ENCODE results near the gene KCNA4.
"Not testable (repeated sequence)": the region's sequence is repeated elsewhere in the genome, so short reads cannot be mapped to it uniquely, and the experiment has no call there.

KCNA4 gene

DNA sequence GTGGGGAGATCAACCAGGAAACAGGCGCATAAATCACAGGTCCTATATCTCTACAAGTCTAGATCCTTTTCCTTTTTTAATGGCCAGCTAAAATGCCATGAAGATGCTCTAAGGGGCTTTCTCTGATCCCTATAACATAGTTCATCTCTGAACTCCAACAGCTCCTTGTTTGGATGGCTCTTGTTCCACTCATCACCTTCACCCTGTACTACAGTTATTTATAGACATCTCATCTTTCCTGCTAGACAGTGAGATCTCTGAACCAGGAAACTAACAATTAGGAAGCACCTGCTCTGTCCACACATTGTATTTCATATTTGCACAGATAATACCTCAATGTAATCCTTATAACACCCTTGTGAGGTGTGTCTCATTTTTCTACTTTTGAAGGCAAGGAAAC lies 31.6 kb downstream of the KCNA4 start:
- H3K4me1 ChIP-seq (ENCODE audit: control insufficient read depth, insufficient read depth, low read length): no peaks in the 10 kb centered on the region
- no peaks in the 10 kb centered on the region for H3K36me3 ChIP-seq (ENCODE audit: control insufficient read depth, insufficient read depth, low read length)
- no peaks in the 10 kb centered on the region for H3K27me3 ChIP-seq (ENCODE audit: control insufficient read depth, insufficient read depth, low read length)
- no peaks in the 10 kb centered on the region for H3K9me3 ChIP-seq (ENCODE audit: control insufficient read depth, low read length)
- H3K4me3 ChIP-seq (ENCODE audit: low read length): no peak overlapping the region
- H3K9ac ChIP-seq (ENCODE audit: low read length): no peak overlapping the region

DNA sequence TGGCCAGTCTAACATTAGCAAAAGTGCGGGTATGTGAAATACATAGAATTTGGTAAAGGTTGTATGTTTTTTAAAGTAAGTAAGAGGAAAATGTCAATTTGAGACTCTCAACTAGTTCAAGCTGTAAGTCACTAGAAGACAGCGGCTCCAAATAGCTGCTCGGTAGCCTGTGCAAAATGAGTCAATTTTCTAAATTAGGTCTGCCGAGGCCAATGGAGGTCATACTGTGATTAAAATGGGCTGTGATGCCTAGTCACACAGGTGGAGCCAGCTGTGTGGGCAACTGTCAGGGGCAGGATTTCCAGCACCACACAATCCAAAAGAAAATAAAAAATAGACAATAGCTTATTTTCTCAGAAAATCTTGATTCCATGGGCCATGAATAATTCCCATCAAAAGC lies 32.3 kb downstream of the KCNA4 start:
- H3K4me3 ChIP-seq (ENCODE audit: low read length): no peak overlapping the region
- no peaks in the 10 kb centered on the region for H3K36me3 ChIP-seq (ENCODE audit: control insufficient read depth, insufficient read depth, low read length)
- no peaks in the 10 kb centered on the region for H3K9me3 ChIP-seq (ENCODE audit: control insufficient read depth, low read length)
- no peak overlapping the region for H3K9ac ChIP-seq (ENCODE audit: low read length)
- no peaks in the 10 kb centered on the region for H3K27me3 ChIP-seq (ENCODE audit: control insufficient read depth, insufficient read depth, low read length)
- no peaks in the 10 kb centered on the region for H3K4me1 ChIP-seq (ENCODE audit: control insufficient read depth, insufficient read depth, low read length)

DNA sequence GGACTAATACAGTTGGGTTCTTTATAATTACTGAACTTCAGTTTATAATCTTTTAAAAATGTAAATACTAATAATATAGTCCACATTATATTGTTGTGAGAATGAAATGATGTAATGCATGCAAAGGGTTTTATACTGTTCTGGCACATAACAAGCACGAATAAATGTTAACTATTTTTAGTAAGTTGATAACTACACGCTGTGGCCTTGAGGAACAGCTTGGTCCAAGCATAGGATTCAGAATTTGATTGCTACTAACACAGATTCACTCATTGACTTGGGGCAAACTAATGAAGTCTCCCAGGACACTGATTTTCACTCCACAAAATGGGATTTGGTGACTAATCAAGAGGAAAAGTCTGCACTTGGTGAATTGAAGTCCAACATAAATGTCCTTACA lies 38.3 kb downstream of the KCNA4 start:
- Histone ChIP-seq H3K9ac (ENCODE audit: low read length) (no peak overlapping the region), H3K4me1 (ENCODE audit: control insufficient read depth, insufficient read depth, low read length) (no peaks in the 10 kb centered on the region), H3K36me3 (ENCODE audit: control insufficient read depth, insufficient read depth, low read length) (no peaks in the 10 kb centered on the region), H3K9me3 (ENCODE audit: control insufficient read depth, low read length) (no peaks in the 10 kb centered on the region), H3K27me3 (ENCODE audit: control insufficient read depth, insufficient read depth, low read length) (no peaks in the 10 kb centered on the region), H3K4me3 (ENCODE audit: low read length) (no peak overlapping the region)

DNA sequence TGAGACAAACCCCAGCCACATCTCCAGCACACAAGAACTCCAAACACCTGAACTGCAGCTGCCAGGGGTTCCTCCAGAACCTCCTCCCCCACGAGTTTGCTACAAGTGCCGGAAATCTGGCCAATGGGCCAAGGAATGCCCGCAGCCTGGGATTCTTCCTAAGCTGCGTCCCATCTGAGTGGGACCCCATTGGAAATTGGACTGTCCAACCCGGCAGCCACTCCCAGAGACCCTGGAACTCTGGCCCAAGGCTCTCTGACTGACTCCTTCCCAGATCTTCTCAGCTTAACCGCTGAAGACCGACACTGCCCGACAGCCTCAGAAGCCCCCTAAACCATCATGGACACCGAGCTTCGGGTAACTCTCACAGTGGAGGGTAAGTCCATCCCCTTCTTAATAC lies 41.2 kb downstream of the KCNA4 start:
- not testable (repeated sequence) for H3K27me3 ChIP-seq (ENCODE audit: control insufficient read depth, insufficient read depth, low read length); H3K9me3 ChIP-seq (ENCODE audit: control insufficient read depth, low read length); H3K4me3 ChIP-seq (ENCODE audit: low read length); H3K4me1 ChIP-seq (ENCODE audit: control insufficient read depth, insufficient read depth, low read length); H3K9ac ChIP-seq (ENCODE audit: low read length); H3K36me3 ChIP-seq (ENCODE audit: control insufficient read depth, insufficient read depth, low read length)

DNA sequence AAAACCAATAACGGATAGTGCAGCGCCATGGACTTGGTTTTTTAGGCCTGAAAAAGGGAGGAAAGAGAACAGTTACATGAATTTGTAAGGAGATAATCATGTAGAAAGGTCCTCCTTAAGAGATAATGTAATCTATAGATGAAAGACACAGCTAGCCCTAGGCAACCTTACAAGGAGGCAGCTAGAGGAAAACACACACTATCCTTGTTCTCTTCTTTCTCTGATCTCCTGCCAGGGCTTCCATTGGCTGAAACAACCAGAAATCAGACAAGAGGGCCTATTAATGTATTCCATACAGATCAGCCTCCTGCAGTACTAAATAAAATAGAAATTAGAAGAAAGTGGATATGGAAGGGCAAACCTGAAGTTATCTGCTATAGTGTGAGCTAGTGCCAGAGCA lies 53.0 kb downstream of the KCNA4 start:
- Histone ChIP-seq H3K4me3 (ENCODE audit: low read length) (no peak overlapping the region), H3K9ac (ENCODE audit: low read length) (no peak overlapping the region), H3K36me3 (ENCODE audit: control insufficient read depth, insufficient read depth, low read length) (no peaks in the 10 kb centered on the region), H3K27me3 (ENCODE audit: control insufficient read depth, insufficient read depth, low read length) (no peaks in the 10 kb centered on the region), H3K9me3 (ENCODE audit: control insufficient read depth, low read length) (no peaks in the 10 kb centered on the region), H3K4me1 (ENCODE audit: control insufficient read depth, insufficient read depth, low read length) (no peaks in the 10 kb centered on the region)

DNA sequence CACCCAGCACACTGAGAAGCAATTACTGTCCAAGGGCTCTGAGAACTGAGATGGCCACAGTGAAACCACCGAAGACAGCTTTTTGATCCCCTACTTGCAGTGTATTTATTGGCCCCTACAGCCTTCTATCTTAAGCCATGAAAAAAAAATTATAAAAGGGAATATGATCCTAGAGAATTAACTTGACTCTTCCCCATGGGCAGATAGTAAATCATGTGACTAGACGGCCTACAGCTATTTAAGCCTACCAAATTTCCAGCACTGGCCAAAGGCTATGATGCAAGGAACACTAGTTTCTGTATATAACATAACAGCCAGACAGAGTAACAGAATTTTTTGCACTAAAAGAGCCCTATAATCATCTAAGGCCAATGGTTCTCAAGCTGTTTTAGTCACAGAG lies 53.8 kb downstream of the KCNA4 start:
- H3K9ac ChIP-seq (ENCODE audit: low read length): no peak overlapping the region
- H3K4me1 ChIP-seq (ENCODE audit: control insufficient read depth, insufficient read depth, low read length): no peaks in the 10 kb centered on the region
- H3K9me3 ChIP-seq (ENCODE audit: control insufficient read depth, low read length): no peaks in the 10 kb centered on the region
- H3K36me3 ChIP-seq (ENCODE audit: control insufficient read depth, insufficient read depth, low read length): no peaks in the 10 kb centered on the region
- no peak overlapping the region for H3K4me3 ChIP-seq (ENCODE audit: low read length)
- no peaks in the 10 kb centered on the region for H3K27me3 ChIP-seq (ENCODE audit: control insufficient read depth, insufficient read depth, low read length)

DNA sequence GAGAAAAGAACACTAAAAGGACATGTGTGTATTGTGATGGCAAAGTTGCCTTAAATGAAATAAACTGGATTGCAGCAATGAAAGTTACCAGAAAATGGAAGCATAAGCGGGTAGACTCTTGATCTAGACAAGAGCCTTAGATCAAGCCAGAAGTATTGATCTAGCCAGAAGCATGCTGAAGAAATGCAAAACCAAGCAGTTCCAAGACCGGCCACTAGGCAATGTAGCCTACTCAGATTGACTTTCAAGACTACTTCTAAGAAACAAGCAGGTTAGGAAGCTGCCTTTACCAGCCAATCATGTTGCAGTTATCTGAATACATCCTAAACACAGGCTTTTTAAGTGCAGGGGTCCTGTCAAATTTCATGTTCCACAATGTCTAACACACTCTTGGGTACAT lies 54.6 kb downstream of the KCNA4 start:
- Histone ChIP-seq H3K4me1 (ENCODE audit: control insufficient read depth, insufficient read depth, low read length) (no peaks in the 10 kb centered on the region), H3K27me3 (ENCODE audit: control insufficient read depth, insufficient read depth, low read length) (no peaks in the 10 kb centered on the region), H3K9ac (ENCODE audit: low read length) (no peak overlapping the region), H3K4me3 (ENCODE audit: low read length) (no peak overlapping the region), H3K9me3 (ENCODE audit: control insufficient read depth, low read length) (no peaks in the 10 kb centered on the region), H3K36me3 (ENCODE audit: control insufficient read depth, insufficient read depth, low read length) (no peaks in the 10 kb centered on the region)

Measured in mucosa of stomach (tissue), 1 donor.